GF-D8 (cell line): ENCODE data around the gene UBA5.

Experiments
- DNase-seq: peaks from one replicate; lab custom pipeline; 2025; lab: John Stamatoyannopoulos, UW

The UBA5 gene

GRCh38 chr3:132721479-132722164 is 61.5 kb downstream of the UBA5 start:
- DNase-seq, result no peak

- peak; percentile 77 for DNase-seq
Measured at GRCh38 chr3:132722165-132723023, 62.3 kb downstream of the UBA5 start, which contains the start of gene NPHP3. TSS of gene NPHP3 (minus strand) at chr3:132722409. CDS start at chr3:132722355, 54 bp downstream.

- DNase-seq, result no peak
Measured at GRCh38 chr3:132723024-132723950, 63.2 kb downstream of the UBA5 start.

- no peak for DNase-seq
Measured at GRCh38 chr3:132726341-132726823, 66.3 kb downstream of the UBA5 start.
